ENCODE data around the gene FHIT. TPM values are rescaled to one million over a fixed set of nuclear protein-coding genes. Genes with fewer than 3 reads are reported as not detected.

FHIT gene
- total and polyA plus RNA-seq, 10 of the 15 experiments (the other 5 are each of a cell fraction or from before 2014, with no cell fraction given), result 4.2 to 14.9 (median 9.4) TPM

- TF ChIP-seq, protein P1, sequence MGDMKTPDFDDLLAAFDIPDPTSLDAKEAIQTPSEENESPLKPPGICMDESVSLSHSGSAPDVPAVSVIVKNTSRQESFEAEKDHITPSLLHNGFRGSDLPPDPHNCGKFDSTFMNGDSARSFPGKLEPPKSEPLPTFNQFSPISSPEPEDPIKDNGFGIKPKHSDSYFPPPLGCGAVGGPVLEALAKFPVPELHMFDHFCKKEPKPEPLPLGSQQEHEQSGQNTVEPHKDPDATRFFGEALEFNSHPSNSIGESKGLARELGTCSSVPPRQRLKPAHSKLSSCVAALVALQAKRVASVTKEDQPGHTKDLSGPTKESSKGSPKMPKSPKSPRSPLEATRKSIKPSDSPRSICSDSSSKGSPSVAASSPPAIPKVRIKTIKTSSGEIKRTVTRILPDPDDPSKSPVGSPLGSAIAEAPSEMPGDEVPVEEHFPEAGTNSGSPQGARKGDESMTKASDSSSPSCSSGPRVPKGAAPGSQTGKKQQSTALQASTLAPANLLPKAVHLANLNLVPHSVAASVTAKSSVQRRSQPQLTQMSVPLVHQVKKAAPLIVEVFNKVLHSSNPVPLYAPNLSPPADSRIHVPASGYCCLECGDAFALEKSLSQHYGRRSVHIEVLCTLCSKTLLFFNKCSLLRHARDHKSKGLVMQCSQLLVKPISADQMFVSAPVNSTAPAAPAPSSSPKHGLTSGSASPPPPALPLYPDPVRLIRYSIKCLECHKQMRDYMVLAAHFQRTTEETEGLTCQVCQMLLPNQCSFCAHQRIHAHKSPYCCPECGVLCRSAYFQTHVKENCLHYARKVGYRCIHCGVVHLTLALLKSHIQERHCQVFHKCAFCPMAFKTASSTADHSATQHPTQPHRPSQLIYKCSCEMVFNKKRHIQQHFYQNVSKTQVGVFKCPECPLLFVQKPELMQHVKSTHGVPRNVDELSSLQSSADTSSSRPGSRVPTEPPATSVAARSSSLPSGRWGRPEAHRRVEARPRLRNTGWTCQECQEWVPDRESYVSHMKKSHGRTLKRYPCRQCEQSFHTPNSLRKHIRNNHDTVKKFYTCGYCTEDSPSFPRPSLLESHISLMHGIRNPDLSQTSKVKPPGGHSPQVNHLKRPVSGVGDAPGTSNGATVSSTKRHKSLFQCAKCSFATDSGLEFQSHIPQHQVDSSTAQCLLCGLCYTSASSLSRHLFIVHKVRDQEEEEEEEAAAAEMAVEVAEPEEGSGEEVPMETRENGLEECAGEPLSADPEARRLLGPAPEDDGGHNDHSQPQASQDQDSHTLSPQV (IDR thresholded peaks at IDR 0.05), result no peak
- TF ChIP-seq KAT2A (conservative IDR thresholded peaks at IDR 0.05; ENCODE audit: control insufficient read depth, low read depth, low read length) (no peak), SMAD5 (IDR thresholded peaks at IDR 0.05; ENCODE audit: low read depth) (no peak), RFX5 (IDR thresholded peaks at IDR 0.05; ENCODE audit: low read depth, low read length) (no peak), WRNIP1 (IDR thresholded peaks at IDR 0.05; ENCODE audit: borderline replicate concordance, low read depth, low read length) (no peak), POLR2A (IDR thresholded peaks at IDR 0.05; ENCODE audit: low read depth, low read length) (no peak)
Measured at GRCh38 chr3:60308808-60309207, 942.4 kb downstream of the FHIT start (continued).

- in situ Hi-C loops (cut with MboI) (no loop called here), intact Hi-C loops (cut with micrococcal nuclease; ENCODE audit: unreplicated experiment) (no loop called here)
- 78% methylated on average over 5 of the region's 5 CpGs for WGBS (ENCODE audit: insufficient coverage, insufficient replicate concordance, low lambda C conversion rate, missing lambda C conversion rate)
- POLR2A ChIA-PET, result interaction anchor here (0.5 kb wide), 1 partner anchor 69 kb away, joined by 3 read pairs; no protein-coding TSS in a partner anchor
- no peaks in the 10 kb centered on the region for H3K4me1 ChIP-seq (ENCODE audit: control insufficient read depth, insufficient read depth, low read length)
- SMC1A ChIA-PET (ENCODE audit: uncharacterized antibody, unreplicated experiment), result no interaction called here
- CTCF ChIA-PET, result no interaction called here
- no peak overlapping the region for H2AFZ ChIP-seq (ENCODE audit: control insufficient read depth, low read depth, low read length)
- RAD21 ChIA-PET (ENCODE audit: unreplicated experiment), result no interaction called here
- DNase-seq (ENCODE audit: low read depth, low spot score), result no peak
- H3K9me3 ChIP-seq (replicated peaks; ENCODE audit: control insufficient read depth, insufficient read depth, low read length), result no peaks in the 10 kb centered on the region
- no peak overlapping the region for H3K9ac ChIP-seq (ENCODE audit: control insufficient read depth, insufficient read depth, low read length)
- no peaks in the 10 kb centered on the region for H3K79me2 ChIP-seq (ENCODE audit: control insufficient read depth, insufficient read depth, low read length)
- no peak overlapping the region for H3K27ac ChIP-seq (ENCODE audit: control insufficient read depth, insufficient read depth)
- no peaks in the 10 kb centered on the region for H3K36me3 ChIP-seq (ENCODE audit: control insufficient read depth in 2 of 2, insufficient read depth in 2 of 2, low read length in 1 of 2)
- no TSS peak for BruUV-seq (replicated peaks)
- H3K4me2 ChIP-seq (ENCODE audit: control insufficient read depth, insufficient read depth), result no peak overlapping the region
- no peak for ATAC-seq
- no peaks in the 10 kb centered on the region for H4K20me1 ChIP-seq (ENCODE audit: control insufficient read depth, insufficient read depth)
- no peak for FAIRE-seq
- H3K4me3 ChIP-seq, result no peak overlapping the region
- TF ChIP-seq GATAD2B (conservative IDR thresholded peaks at IDR 0.05; ENCODE audit: low read depth), result no peak
- TF ChIP-seq BRCA1 (IDR thresholded peaks at IDR 0.05; ENCODE audit: low read depth, low read length), result no peak
- no peak for TF ChIP-seq RAD21 (IDR thresholded peaks at IDR 0.05; ENCODE audit: insufficient read depth, low read depth, low read length)
- no peak for TF ChIP-seq SMARCA5 (IDR thresholded peaks at IDR 0.05)
- TF ChIP-seq, protein P2, sequence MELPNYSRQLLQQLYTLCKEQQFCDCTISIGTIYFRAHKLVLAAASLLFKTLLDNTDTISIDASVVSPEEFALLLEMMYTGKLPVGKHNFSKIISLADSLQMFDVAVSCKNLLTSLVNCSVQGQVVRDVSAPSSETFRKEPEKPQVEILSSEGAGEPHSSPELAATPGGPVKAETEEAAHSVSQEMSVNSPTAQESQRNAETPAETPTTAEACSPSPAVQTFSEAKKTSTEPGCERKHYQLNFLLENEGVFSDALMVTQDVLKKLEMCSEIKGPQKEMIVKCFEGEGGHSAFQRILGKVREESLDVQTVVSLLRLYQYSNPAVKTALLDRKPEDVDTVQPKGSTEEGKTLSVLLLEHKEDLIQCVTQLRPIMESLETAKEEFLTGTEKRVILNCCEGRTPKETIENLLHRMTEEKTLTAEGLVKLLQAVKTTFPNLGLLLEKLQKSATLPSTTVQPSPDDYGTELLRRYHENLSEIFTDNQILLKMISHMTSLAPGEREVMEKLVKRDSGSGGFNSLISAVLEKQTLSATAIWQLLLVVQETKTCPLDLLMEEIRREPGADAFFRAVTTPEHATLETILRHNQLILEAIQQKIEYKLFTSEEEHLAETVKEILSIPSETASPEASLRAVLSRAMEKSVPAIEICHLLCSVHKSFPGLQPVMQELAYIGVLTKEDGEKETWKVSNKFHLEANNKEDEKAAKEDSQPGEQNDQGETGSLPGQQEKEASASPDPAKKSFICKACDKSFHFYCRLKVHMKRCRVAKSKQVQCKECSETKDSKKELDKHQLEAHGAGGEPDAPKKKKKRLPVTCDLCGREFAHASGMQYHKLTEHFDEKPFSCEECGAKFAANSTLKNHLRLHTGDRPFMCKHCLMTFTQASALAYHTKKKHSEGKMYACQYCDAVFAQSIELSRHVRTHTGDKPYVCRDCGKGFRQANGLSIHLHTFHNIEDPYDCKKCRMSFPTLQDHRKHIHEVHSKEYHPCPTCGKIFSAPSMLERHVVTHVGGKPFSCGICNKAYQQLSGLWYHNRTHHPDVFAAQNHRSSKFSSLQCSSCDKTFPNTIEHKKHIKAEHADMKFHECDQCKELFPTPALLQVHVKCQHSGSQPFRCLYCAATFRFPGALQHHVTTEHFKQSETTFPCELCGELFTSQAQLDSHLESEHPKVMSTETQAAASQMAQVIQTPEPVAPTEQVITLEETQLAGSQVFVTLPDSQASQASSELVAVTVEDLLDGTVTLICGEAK (IDR thresholded peaks at IDR 0.05; ENCODE audit: borderline replicate concordance), result no peak
- TF ChIP-seq EP300 (IDR thresholded peaks at IDR 0.05; ENCODE audit: borderline replicate concordance in 1 of 2, control insufficient read depth in 1 of 2, low read depth in 2 of 2, low read length in 2 of 2), result no peak
- TF ChIP-seq MEF2A (IDR thresholded peaks at IDR 0.05; ENCODE audit: insufficient read depth, low read depth, low read length), result no peak
- no peak for TF ChIP-seq MTA2 (IDR thresholded peaks at IDR 0.05; ENCODE audit: low read depth)
- no peaks in the 10 kb centered on the region for H3K27me3 ChIP-seq (replicated peaks in 1 of 2; ENCODE audit: control insufficient read depth in 2 of 2, insufficient read depth in 2 of 2, low read length in 1 of 2)
Measured at GRCh38 chr3:60307562-60308199, 943.6 kb downstream of the FHIT start.
